Right cardiac atrium (tissue), 5 donors: Measurements from ENCODE around the gene STYK1. TPM values are rescaled to one million over a fixed set of nuclear protein-coding genes. Genes with fewer than 3 reads are reported as not detected.

Experiments
- ATAC-seq, 2 donors: fragments of 200-7000 bp; cut with Tn5 transposase; one replicate each; pipeline versions ENCODE4 v1.8.0 to v1.9.1; 2020; ENCODE audit warnings: moderate library complexity in 2 of 2, mild to moderate bottlenecking in 1 of 2
- DNase-seq, 3 donors: peaks; one replicate each; pipeline ENCODE4 v3.0.0-alpha.2; 2020
- H3K27ac ChIP-seq: one replicate; pipeline ENCODE4 v1.5.1; 2013; ENCODE audit warnings: mild to moderate bottlenecking, low read length, control low read depth, moderate library complexity
- H3K27me3 ChIP-seq: one replicate; pipeline ENCODE4 v1.6.1; 2013; ENCODE audit not compliant: control insufficient read depth, insufficient read depth
- H3K4me1 ChIP-seq: one replicate; pipeline ENCODE4 v1.6.1; 2013; ENCODE audit warnings: low read length; ENCODE audit not compliant: control insufficient read depth, insufficient read depth
- H3K4me3 ChIP-seq: one replicate; pipeline ENCODE4 v1.5.1; 2013; ENCODE audit warnings: low read length, control low read depth
- H3K9me3 ChIP-seq: one replicate; pipeline ENCODE4 v1.6.1; 2013; ENCODE audit warnings: low read length; ENCODE audit not compliant: control insufficient read depth
- WGBS: extraction: QIAGEN DNeasy Blood & Tissue Kit; methylation state at CpG from one replicate; pipeline ENCODE4 v1.1.7; 2013; 5-methylcytosine and 5-hydroxymethylcytosine counted together
- intact Hi-C, 4 donors: fragments of 100-400 bp; cut with DNase I; formaldehyde crosslinking; loops; one replicate each; pipeline versions ENCODE4 v1.11.0 to v1.14.0; 2022 to 2023
- polyA plus RNA-seq: library from polyadenylated mRNA; stranded (reverse); fragments of 200-250 nt; gene quantifications from one replicate; pipeline ENCODE4 v1.2.3, GENCODE V29; 2013
- total RNA-seq, 4 donors: library from RNA; stranded (reverse); fragmentation: NEBNext Ultra II Directional; extraction: Animal tissue kit (Norgen Biotek cat#: 25700); gene quantifications; one replicate each; pipeline ENCODE4 v1.2.1, GENCODE V29; 2021
- donor health status: healthy with polysubstance abuse.
- donor health status: DM: no; HTN: yes; CAD: no.
- donor health status: DM: no; HTN: no; CAD: no.
- donor health status: DM: no; HTN: yes; CAD: no; lungs with severe emphysema.
- donor health status: DM: yes; HTN: yes; CAD: no.

Gene STYK1
- total and polyA plus RNA-seq, 5 donors: 0.02 to 0.09 TPM; not detected in 3

- H3K27ac ChIP-seq: peak overlapping the region; percentile 43
- WGBS: 26% methylated on average over 4 of the region's 4 CpGs
- peaks cover 7% of the 10 kb centered on the region for H3K4me1 ChIP-seq
- no peaks in the 10 kb centered on the region for H3K27me3 ChIP-seq
- intact Hi-C loops: no loop called here
- no peaks in the 10 kb centered on the region for H3K9me3 ChIP-seq
- ATAC-seq: no peak
- no peak overlapping the region for H3K4me3 ChIP-seq
- DNase-seq: no peak
Observed at GRCh38 chr12:10716277-10716676, 42.4 kb upstream of the STYK1 start.

GRCh38 chr12:10715491-10715890 is 41.6 kb upstream of the STYK1 start:
- intact Hi-C loops: no loop called here
- DNase-seq: no peak
- WGBS: 92% methylated on average over 6 of the region's 6 CpGs
- Histone ChIP-seq H3K9me3 (no peaks in the 10 kb centered on the region), H3K4me3 (no peak overlapping the region), H3K27me3 (no peaks in the 10 kb centered on the region), H3K4me1 (peaks cover 7% of the 10 kb centered on the region), H3K27ac (no peak overlapping the region)
- ATAC-seq: no peak

- Histone ChIP-seq H3K4me1 (no peaks in the 10 kb centered on the region), H3K4me3 (no peak overlapping the region), H3K27me3 (no peaks in the 10 kb centered on the region), H3K27ac (peak overlapping the region; percentile 5), H3K9me3 (no peaks in the 10 kb centered on the region)
- ATAC-seq (no peak), DNase-seq (peak in 1 of 3 donors; percentile 40)
- 97% methylated on average over 16 of the region's 16 CpGs for WGBS
- intact Hi-C loops: no loop called here
Observed at GRCh38 chr12:10709808-10710207, 36.0 kb upstream of the STYK1 start.

GRCh38 chr12:10708862-10709261 is 35.0 kb upstream of the STYK1 start:
- intact Hi-C loops: no loop called here
- Histone ChIP-seq H3K4me3 (no peak overlapping the region), H3K4me1 (peaks cover 1% of the 10 kb centered on the region), H3K27ac (peak overlapping the region; percentile 31), H3K9me3 (no peaks in the 10 kb centered on the region), H3K27me3 (no peaks in the 10 kb centered on the region)
- DNase-seq: no peak
- 58% methylated on average over 4 of the region's 4 CpGs for WGBS
- peak; percentile 68 to 74 for ATAC-seq

GRCh38 chr12:10705655-10706054 is 31.8 kb upstream of the STYK1 start:
- ATAC-seq (peak; percentile 63 to 85), DNase-seq (no peak)
- no peak overlapping the region for H3K27ac ChIP-seq
- no peaks in the 10 kb centered on the region for H3K27me3 ChIP-seq
- WGBS: 13% methylated on average over 2 of the region's 2 CpGs
- intact Hi-C loops: no loop called here
- H3K9me3 ChIP-seq: no peaks in the 10 kb centered on the region
- no peak overlapping the region for H3K4me3 ChIP-seq
- H3K4me1 ChIP-seq: peaks cover 2% of the 10 kb centered on the region

- no peaks in the 10 kb centered on the region for H3K27me3 ChIP-seq
- H3K4me1 ChIP-seq: peaks cover 2% of the 10 kb centered on the region
- 95% methylated on average over 14 of the region's 14 CpGs for WGBS
- no peak overlapping the region for H3K27ac ChIP-seq
- intact Hi-C loops: no loop called here
- DNase-seq (peak in 1 of 3 donors; percentile 40), ATAC-seq (no peak)
- H3K9me3 ChIP-seq: no peaks in the 10 kb centered on the region
- H3K4me3 ChIP-seq: no peak overlapping the region
Observed at GRCh38 chr12:10701843-10702242, 28.0 kb upstream of the STYK1 start.

- ATAC-seq (no peak), DNase-seq (no peak)
- intact Hi-C loops: no loop called here
- WGBS: 73% methylated on average over 3 of the region's 3 CpGs
- peaks cover 2% of the 10 kb centered on the region for H3K4me1 ChIP-seq
- no peak overlapping the region for H3K27ac ChIP-seq
- no peak overlapping the region for H3K4me3 ChIP-seq
- H3K27me3 ChIP-seq: no peaks in the 10 kb centered on the region
- H3K9me3 ChIP-seq: no peaks in the 10 kb centered on the region
Observed at GRCh38 chr12:10701131-10701681, 27.4 kb upstream of the STYK1 start.

- 91% methylated on average over 3 of the region's 3 CpGs for WGBS
- ATAC-seq: no peak
- H3K27me3 ChIP-seq: no peaks in the 10 kb centered on the region
- H3K27ac ChIP-seq: no peak overlapping the region
- no peak overlapping the region for H3K4me3 ChIP-seq
- no peak for DNase-seq
- peaks cover 2% of the 10 kb centered on the region for H3K4me1 ChIP-seq
- no peaks in the 10 kb centered on the region for H3K9me3 ChIP-seq
- intact Hi-C loops: no loop called here
Observed at GRCh38 chr12:10700581-10700980, 26.7 kb upstream of the STYK1 start.

GRCh38 chr12:10697862-10698261 is 24.0 kb upstream of the STYK1 start:
- no peak overlapping the region for H3K27ac ChIP-seq
- ATAC-seq: no peak
- H3K4me3 ChIP-seq: no peak overlapping the region
- no peak for DNase-seq
- H3K9me3 ChIP-seq: no peaks in the 10 kb centered on the region
- intact Hi-C loops: no loop called here
- no peaks in the 10 kb centered on the region for H3K27me3 ChIP-seq
- H3K4me1 ChIP-seq: no peaks in the 10 kb centered on the region
- 94% methylated on average over 1 of the region's 1 CpG for WGBS

- DNase-seq (no peak), ATAC-seq (no peak)
- intact Hi-C loops: no loop called here
- H3K4me3 ChIP-seq: no peak overlapping the region
- H3K4me1 ChIP-seq: no peaks in the 10 kb centered on the region
- H3K27me3 ChIP-seq: no peaks in the 10 kb centered on the region
- H3K27ac ChIP-seq: no peak overlapping the region
- no peaks in the 10 kb centered on the region for H3K9me3 ChIP-seq
- WGBS: 89% methylated on average over 2 of the region's 2 CpGs
Observed at GRCh38 chr12:10697156-10697555, 23.3 kb upstream of the STYK1 start.

GRCh38 chr12:10690906-10691305 is 17.1 kb upstream of the STYK1 start:
- H3K27me3 ChIP-seq: no peaks in the 10 kb centered on the region
- DNase-seq: no peak
- intact Hi-C loops: no loop called here
- no peaks in the 10 kb centered on the region for H3K9me3 ChIP-seq
- H3K27ac ChIP-seq: no peak overlapping the region
- H3K4me1 ChIP-seq: peaks cover 4% of the 10 kb centered on the region
- ATAC-seq: no peak
- 93% methylated on average over 2 of the region's 2 CpGs for whole genome bisulfite sequencing
- H3K4me3 ChIP-seq: no peak overlapping the region

GRCh38 chr12:10689146-10689545 is 15.3 kb upstream of the STYK1 start:
- peaks cover 4% of the 10 kb centered on the region for H3K4me1 ChIP-seq
- WGBS: 94% methylated on average over 2 of the region's 2 CpGs
- ATAC-seq (no peak), DNase-seq (no peak)
- no peaks in the 10 kb centered on the region for H3K27me3 ChIP-seq
- intact Hi-C loops: no loop called here
- H3K27ac ChIP-seq: no peak overlapping the region
- no peak overlapping the region for H3K4me3 ChIP-seq
- no peaks in the 10 kb centered on the region for H3K9me3 ChIP-seq
